A549 (cell line): ENCODE results near the gene CAMTA1. TPM values are rescaled to one million over a fixed set of nuclear protein-coding genes. Genes with fewer than 3 reads are reported as not detected.

Source experiments
- ATAC-seq, 2 experiments: fragments of 200-7000 bp in 1 of 2; fragments of >200 bp in 1 of 2; cut with Nextera tagmentation in 1 of 2; cut with Tn5 transposase in 1 of 2; 3 replicates each; pipeline versions ENCODE4 v1.8.0 to v1.9.1; 2018 to 2020; ENCODE audit warnings: mild to moderate bottlenecking in 1 of 2, moderate library complexity in 1 of 2
- CTCF ChIA-PET: fragments of 300-600 bp; sonication (Branson Sonifier 250); formaldehyde crosslinking; extraction: SDS; loops from one replicate; lab custom pipeline; 2021; ENCODE audit warnings: antibody characterized with exemption, inconsistent platforms; lab: Yijun Ruan, JAX
- POLR2A ChIA-PET: fragments of 350-600 bp; formaldehyde crosslinking; extraction: SDS; loops from one replicate; lab custom pipeline; 2021; ENCODE audit warnings: antibody characterized with exemption, inconsistent platforms; lab: Yijun Ruan, JAX
- DNase-seq, 2 experiments: peaks; one replicate each; pipeline versions ENCODE4 v3.0.0 to v3.0.0-alpha.2; 2011 to 2016; ENCODE audit warnings: low read depth in 1 of 2, low spot score in 1 of 2
- FAIRE-seq: peaks from 2 replicates; lab custom pipeline; 2011; peaks lifted over from hg19 to GRCh38; lab: Jason Lieb, UNC
- H3K27ac ChIP-seq, 2 experiments: fragments of >200 bp; sonication (Bioruptor Twin); formaldehyde crosslinking; 3 replicates each; pipeline ENCODE4 v1.5.1; 2016 to 2017
- H3K4me1 ChIP-seq: fragments of >200 bp; sonication (Bioruptor Twin); formaldehyde crosslinking; 3 replicates; pipeline ENCODE4 v1.6.1; 2016
- H3K4me2 ChIP-seq: fragments of >200 bp; sonication (Bioruptor Twin); formaldehyde crosslinking; 3 replicates; pipeline ENCODE4 v1.6.1; 2016
- H3K4me3 ChIP-seq: fragments of >200 bp; sonication (Bioruptor Twin); formaldehyde crosslinking; 3 replicates; pipeline ENCODE4 v1.5.1; 2016
- H3K9me3 ChIP-seq: fragments of >200 bp; sonication (Bioruptor Twin); formaldehyde crosslinking; 3 replicates; pipeline ENCODE4 v1.6.1; 2016
- EP300 ChIP-seq, 2 experiments: fragments of >200 bp; sonication (Bioruptor Twin); formaldehyde crosslinking; IDR thresholded peaks; 2 replicates in 1 of 2; 3 replicates in 1 of 2; pipeline ENCODE4 v1.6.1; 2016 to 2017
- FOSB ChIP-seq: fragments of 250-450 bp; sonication (Bioruptor Pico); IDR thresholded peaks from 2 replicates; pipeline ENCODE4 v1.5.0; 2020; ENCODE audit warnings: mild to moderate bottlenecking, moderate library complexity
- GATA3 ChIP-seq: IDR thresholded peaks from 2 replicates; pipeline ENCODE4 v1.6.1; 2012; ENCODE audit warnings: borderline replicate concordance
- HOXA7 ChIP-seq: fragments of 250-450 bp; sonication (Bioruptor Pico); IDR thresholded peaks from 2 replicates; pipeline ENCODE4 v1.5.0; 2020; ENCODE audit warnings: mild to moderate bottlenecking, moderate library complexity
- MAZ ChIP-seq: fragments of 150-350 bp; IDR thresholded peaks from 2 replicates; pipeline ENCODE4 v1.6.1; 2014; ENCODE audit warnings: antibody characterized with exemption, low read depth, low read length, borderline replicate concordance
- PHF8 ChIP-seq: fragments of 200-600 bp; sonication (generic); IDR thresholded peaks from 2 replicates; pipeline ENCODE4 v1.6.1; 2016; ENCODE audit warnings: low read depth, mild to moderate bottlenecking, antibody characterized with exemption, moderate library complexity, borderline replicate concordance
- POLR2AphosphoS2 ChIP-seq: conservative IDR thresholded peaks from 2 replicates; pipeline ENCODE4 v1.6.1; 2012; ENCODE audit warnings: low read length, improper control_type of control experiment, inconsistent platforms
- RCOR1 ChIP-seq: fragments of 150-350 bp; IDR thresholded peaks from 2 replicates; pipeline ENCODE4 v1.6.1; 2014; ENCODE audit warnings: antibody characterized with exemption, low read length, low read depth
- SREBF2 ChIP-seq: fragments of 450-650 bp; IDR thresholded peaks from 2 replicates; pipeline ENCODE4 v1.6.1; 2014; ENCODE audit warnings: mild to moderate bottlenecking, moderate library complexity
- WGBS: methylation state at CpG from one replicate; pipeline ENCODE4 v1.1.6; 2017; ENCODE audit errors: missing lambda C conversion rate; 5-methylcytosine and 5-hydroxymethylcytosine counted together
- polyA plus RNA-seq, 4 experiments: library from polyadenylated mRNA; depleted of rRNA in 3 of 4; stranded (reverse); fragments of >200 nt; fragmentation: RNase III in 1 of 4; extraction: RNeasy Plus Mini Kit Qiagen cat#74134 plus additional on column Dnase treatment in 1 of 4; gene quantifications; 2 replicates in 3 of 4; 3 replicates in 1 of 4; pipeline ENCODE4 v1.2.3, GENCODE V29; 2011 to 2017
- TF ChIP-seq, protein P1 (sequence below): fragments of >200 bp; sonication (Bioruptor Twin); formaldehyde crosslinking; IDR thresholded peaks from 2 replicates; pipeline ENCODE4 v1.6.1; 2016
- TF ChIP-seq, protein P2 (sequence below): fragments of 250-450 bp; sonication (Bioruptor Pico); IDR thresholded peaks from 2 replicates; pipeline ENCODE4 v1.5.0; 2020; ENCODE audit warnings: low read depth, mild to moderate bottlenecking, moderate library complexity
- TF ChIP-seq, protein P3 (sequence below): IDR thresholded peaks from 2 replicates; pipeline ENCODE4 v1.6.1; 2012
- TF ChIP-seq, protein P4 (sequence below): fragments of 450-650 bp; IDR thresholded peaks from 2 replicates; pipeline ENCODE4 v1.6.1; 2014; ENCODE audit warnings: antibody characterized with exemption

Gene CAMTA1
- polyA plus RNA-seq, 2 of the 4 experiments (the other 2 are of a cell fraction): 58.8 to 75.0 TPM

DNA sequence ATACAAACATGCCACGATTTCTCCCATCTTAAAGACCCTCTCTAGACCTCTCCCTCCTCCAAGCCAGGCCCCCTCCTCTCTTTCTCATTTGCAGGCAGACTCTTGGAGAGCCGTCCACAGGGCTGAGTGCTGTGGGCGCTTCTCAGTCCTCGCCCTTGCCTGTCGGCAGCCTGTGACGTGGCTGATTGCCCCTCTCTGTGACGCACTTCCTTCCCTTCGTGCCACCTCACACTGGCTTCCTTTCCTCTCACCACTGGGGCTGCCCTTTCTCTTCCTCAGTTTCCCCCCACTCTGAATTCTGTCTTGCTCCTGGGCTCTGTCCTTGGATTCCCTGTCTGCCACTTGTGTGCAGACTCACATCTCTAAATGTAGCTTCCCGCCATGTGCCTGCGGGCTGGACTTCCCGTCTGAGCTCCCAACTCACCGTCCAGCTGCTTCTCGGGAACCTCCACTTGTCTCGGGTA, 227.2 kb downstream of the CAMTA1 start (continued):
- TF ChIP-seq HOXA7 (CRISPR knock-in tag) (no peak), RCOR1 (no peak)

DNA sequence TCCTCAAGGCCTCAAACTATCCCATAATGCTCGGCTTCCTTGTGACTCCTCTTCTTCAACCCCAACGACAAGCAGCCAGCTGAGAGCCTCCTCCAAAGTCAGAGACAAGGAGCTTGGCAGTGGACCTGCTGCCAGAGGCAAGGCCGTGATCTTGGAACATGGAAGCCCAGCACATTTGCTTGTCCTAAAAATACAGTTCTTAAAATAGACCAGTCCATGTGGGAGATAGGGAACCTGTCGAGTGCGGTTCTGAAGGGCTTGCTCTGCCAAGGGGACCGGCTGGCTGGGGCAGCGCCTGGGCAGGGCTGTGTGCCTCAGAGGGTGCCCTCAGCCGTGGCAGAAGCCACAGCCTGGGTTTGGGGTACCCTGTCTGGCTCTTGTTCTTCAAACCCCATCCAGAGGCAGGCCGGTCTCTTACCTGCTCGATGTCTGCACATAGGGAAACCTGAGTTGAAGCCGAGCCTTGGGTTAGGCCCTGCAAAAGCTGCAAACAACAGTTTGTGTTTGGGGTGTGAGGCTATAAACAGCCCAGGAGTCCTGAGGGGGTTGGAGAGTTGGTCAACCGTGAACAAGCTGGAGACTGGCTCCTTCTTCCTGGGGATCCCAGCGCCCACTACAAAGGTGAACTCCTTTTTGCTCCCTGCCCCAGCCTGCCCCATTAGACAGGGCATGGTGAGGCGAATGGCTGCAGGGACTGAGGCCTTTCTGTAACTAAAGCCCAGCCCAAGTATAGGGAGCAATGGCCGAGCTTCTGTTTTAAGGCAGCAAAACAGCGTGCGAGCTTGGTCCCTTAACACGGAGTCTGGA, 228.8 kb downstream of the CAMTA1 start:
- FAIRE-seq (no peak), ATAC-seq (no peak), DNase-seq (no peak)
- Histone ChIP-seq H3K4me3 (no peak overlapping the region), H3K4me1 (no peaks in the 10 kb centered on the region), H3K27ac (no peak overlapping the region), H3K4me2 (no peak overlapping the region), H3K9me3 (no peaks in the 10 kb centered on the region)
- TF ChIP-seq POLR2AphosphoS2: no peak
- ChIA-PET POLR2A (interaction anchor here (0.6 kb wide), 1 partner anchor 17 kb away, joined by 5 read pairs; no protein-coding TSS in a partner anchor), CTCF (interaction anchor here (1.3 kb wide), 1 partner anchor 28 kb away, joined by 3 read pairs; no protein-coding TSS in a partner anchor)
- WGBS: 78% methylated on average over 12 of the region's 18 CpGs

DNA sequence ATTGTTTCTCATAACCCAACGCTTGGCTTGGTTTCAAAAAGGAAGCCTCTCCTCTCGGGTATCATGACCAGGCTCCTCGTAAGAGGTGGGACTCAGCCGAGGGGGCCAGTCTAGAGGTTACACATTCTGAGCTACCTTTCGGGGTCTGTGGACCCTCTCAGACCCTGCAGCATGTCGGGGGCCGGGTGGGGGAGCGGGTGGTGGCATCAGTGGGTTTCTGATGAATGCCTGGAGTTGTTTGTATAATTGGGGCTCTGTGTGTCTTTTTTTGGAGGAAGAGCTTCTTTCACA, 229.3 kb downstream of the CAMTA1 start:
- H3K4me3 ChIP-seq: no peak overlapping the region
- POLR2A ChIA-PET: no interaction called here
- H3K4me2 ChIP-seq: no peak overlapping the region
- H3K27ac ChIP-seq: no peak overlapping the region
- H3K9me3 ChIP-seq: no peaks in the 10 kb centered on the region
- no peak for TF ChIP-seq EP300 (IDR thresholded peaks at IDR 0.05)
- TF ChIP-seq, protein P1, sequence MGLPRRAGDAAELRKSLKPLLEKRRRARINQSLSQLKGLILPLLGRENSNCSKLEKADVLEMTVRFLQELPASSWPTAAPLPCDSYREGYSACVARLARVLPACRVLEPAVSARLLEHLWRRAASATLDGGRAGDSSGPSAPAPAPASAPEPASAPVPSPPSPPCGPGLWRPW: no peak
- no peak for TF ChIP-seq GATA3
- TF ChIP-seq HOXA7 (CRISPR knock-in tag): no peak
- no peak for TF ChIP-seq MAZ
- TF ChIP-seq FOSB (CRISPR knock-in tag): no peak
- TF ChIP-seq, protein P2, sequence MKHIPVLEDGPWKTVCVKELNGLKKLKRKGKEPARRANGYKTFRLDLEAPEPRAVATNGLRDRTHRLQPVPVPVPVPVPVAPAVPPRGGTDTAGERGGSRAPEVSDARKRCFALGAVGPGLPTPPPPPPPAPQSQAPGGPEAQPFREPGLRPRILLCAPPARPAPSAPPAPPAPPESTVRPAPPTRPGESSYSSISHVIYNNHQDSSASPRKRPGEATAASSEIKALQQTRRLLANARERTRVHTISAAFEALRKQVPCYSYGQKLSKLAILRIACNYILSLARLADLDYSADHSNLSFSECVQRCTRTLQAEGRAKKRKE (CRISPR knock-in tag): no peak
- TF ChIP-seq, protein P3, sequence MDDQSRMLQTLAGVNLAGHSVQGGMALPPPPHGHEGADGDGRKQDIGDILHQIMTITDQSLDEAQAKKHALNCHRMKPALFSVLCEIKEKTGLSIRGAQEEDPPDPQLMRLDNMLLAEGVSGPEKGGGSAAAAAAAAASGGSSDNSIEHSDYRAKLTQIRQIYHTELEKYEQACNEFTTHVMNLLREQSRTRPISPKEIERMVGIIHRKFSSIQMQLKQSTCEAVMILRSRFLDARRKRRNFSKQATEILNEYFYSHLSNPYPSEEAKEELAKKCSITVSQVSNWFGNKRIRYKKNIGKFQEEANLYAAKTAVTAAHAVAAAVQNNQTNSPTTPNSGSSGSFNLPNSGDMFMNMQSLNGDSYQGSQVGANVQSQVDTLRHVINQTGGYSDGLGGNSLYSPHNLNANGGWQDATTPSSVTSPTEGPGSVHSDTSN: no peak
- TF ChIP-seq PHF8: no peak
- no peak for TF ChIP-seq SREBF2
- TF ChIP-seq, all 56 proteins: peak for 0
- H3K4me1 ChIP-seq: no peaks in the 10 kb centered on the region
- FAIRE-seq: no peak
- no peak for DNase-seq
- no peak for ATAC-seq
- CTCF ChIA-PET: interaction anchor here (0.6 to 1.3 kb wide), 2 partner anchors 27 to 528 kb away, joined by 3 read pairs; no protein-coding TSS in a partner anchor
- 75% methylated on average over 8 of the region's 8 CpGs for WGBS

DNA sequence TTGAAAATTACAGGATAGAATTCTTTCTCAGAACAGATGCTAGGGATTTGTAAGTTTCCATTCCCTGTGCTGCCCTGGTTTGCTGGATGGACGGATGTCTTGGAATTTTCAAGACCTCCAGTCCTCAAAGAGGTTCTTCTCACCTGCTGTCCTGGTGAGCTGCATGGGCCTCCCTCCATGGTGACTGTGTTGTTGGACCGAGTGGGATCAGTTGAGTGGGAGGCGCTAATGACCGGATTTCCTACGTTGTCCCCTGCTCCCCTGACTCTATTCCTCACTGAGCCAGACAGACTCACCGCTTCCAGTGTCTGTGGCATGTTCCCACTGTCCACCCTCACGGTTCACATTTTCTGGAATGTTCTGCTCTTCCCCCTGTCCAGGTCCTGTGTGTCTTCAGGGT, 229.8 kb downstream of the CAMTA1 start:
- WGBS: 66% methylated on average over 7 of the region's 7 CpGs

More for the DNA sequence above, 229.8 kb downstream of the CAMTA1 start:
- TF ChIP-seq, protein P4, sequence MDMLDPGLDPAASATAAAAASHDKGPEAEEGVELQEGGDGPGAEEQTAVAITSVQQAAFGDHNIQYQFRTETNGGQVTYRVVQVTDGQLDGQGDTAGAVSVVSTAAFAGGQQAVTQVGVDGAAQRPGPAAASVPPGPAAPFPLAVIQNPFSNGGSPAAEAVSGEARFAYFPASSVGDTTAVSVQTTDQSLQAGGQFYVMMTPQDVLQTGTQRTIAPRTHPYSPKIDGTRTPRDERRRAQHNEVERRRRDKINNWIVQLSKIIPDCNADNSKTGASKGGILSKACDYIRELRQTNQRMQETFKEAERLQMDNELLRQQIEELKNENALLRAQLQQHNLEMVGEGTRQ: no peak
- H3K4me1 ChIP-seq: no peaks in the 10 kb centered on the region
- FAIRE-seq: no peak
- DNase-seq: no peak
- no peak overlapping the region for H3K27ac ChIP-seq
- ChIA-PET CTCF (interaction anchor here (0.6 to 1.3 kb wide), 2 partner anchors 27 to 527 kb away, joined by 3 read pairs; no protein-coding TSS in a partner anchor), POLR2A (no interaction called here)
- ATAC-seq: no peak
- H3K4me2 ChIP-seq: no peak overlapping the region
- no peak overlapping the region for H3K4me3 ChIP-seq
- no peaks in the 10 kb centered on the region for H3K9me3 ChIP-seq
